ENCODE data around the gene IQCE. TPM values are rescaled to one million over a fixed set of nuclear protein-coding genes. Genes with fewer than 3 reads are reported as not detected.
A peak's percentile ranks its signal among the peaks of the same experiment; 100 is the strongest.

Gene IQCE
- total RNA-seq, 2 experiments from 2014 or later, result 8.3 to 10.0 TPM

- Mint-ChIP-seq H3K27me3 (no peaks in the 10 kb centered on the region), H3K4me3 (no peak overlapping the region), H3K27ac (no peak overlapping the region), H3K4me1 (peaks cover 24% of the 10 kb centered on the region), H3K36me3 (peaks cover 4% of the 10 kb centered on the region), H3K9me3 (no peaks in the 10 kb centered on the region)
- POLR2A ChIA-PET, result no interaction called here
- no peak for DNase-seq
- no peak for ATAC-seq (ENCODE audit: low read depth)
These were observed 42.6 kb upstream of the IQCE start for GRCh38 chr7:2516194-2516555.

DNA sequence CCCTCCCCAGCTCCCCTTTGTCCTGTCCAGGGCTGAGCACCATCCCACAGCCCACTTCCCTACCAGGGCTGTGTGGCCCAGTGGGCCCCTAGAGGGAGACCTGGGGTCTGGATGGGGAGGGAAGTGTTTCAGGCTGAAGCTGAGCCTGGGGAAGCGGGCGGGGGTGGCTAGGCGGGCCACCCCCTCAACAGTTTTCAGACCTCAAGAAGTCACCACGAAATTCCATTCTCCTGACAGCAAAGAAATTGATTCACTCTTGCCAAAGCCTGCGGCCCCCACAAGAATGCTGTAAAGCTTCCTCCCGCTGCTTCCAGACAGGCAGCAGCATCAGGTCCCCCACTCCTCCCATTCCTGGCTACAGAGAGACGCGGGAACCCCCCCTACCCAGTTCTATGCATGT, 41.8 kb upstream of the IQCE start:
- no peak overlapping the region for H3K27ac Mint-ChIP-seq
- no peak overlapping the region for H3K4me3 Mint-ChIP-seq

DNA sequence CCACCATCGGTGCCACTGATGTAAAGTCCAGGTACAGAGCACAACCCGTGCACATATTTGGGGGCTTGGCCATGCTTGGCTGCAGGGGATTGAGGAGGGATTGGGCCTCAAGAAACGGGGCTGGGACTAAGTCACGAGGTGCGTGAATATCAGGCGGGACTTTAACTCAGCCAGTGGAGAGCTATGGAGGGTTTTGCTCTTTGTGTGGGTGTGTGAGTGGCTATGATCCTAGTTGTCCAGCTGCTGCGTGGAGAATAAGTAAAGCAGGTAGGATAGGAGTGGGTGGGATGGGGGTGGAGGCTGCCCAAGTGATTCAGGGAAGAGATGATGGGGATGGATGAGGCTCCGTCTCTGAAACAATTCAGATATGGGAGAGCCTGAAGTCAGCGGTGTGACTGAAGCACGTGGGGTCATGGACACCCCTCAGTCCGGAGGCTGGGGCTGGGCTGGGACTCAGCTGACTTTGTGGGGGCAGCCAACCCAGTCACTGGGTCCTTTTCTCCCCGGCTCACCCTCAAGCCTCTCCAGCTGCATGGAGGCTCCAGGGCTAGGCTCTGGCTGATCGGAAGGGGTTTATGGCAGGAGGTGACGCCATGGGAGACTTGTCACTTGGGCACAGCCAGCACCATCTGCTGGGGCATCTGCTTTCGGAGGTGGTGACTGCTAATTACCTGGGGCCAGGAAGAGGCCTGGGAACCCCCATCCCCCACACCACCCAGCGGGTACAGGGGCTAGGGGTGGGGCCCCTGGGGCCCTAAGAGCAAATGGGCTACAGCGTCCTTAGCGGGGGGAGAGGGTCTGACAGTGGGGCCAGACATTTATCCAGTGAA, 40.9 kb upstream of the IQCE start:
- Mint-ChIP-seq H3K4me3 (peak overlapping the region; percentile 54), H3K36me3 (peaks cover 16% of the 10 kb centered on the region), H3K27me3 (no peaks in the 10 kb centered on the region), H3K27ac (peak overlapping the region; percentile 30), H3K4me1 (peaks cover 16% of the 10 kb centered on the region), H3K9me3 (no peaks in the 10 kb centered on the region)
- ATAC-seq (ENCODE audit: low read depth) (no peak), DNase-seq (no peak)
- POLR2A ChIA-PET, result interaction anchor here (1.1 to 12.9 kb wide), 3 partner anchors 8 to 10 kb away, joined by 3 to 207 read pairs (median 4); no protein-coding TSS in a partner anchor

More for the DNA sequence above, 41.8 kb upstream of the IQCE start:
- Mint-ChIP-seq H3K27me3 (no peaks in the 10 kb centered on the region), H3K4me1 (peaks cover 23% of the 10 kb centered on the region), H3K9me3 (no peaks in the 10 kb centered on the region), H3K36me3 (peaks cover 10% of the 10 kb centered on the region)
- no peak for ATAC-seq (ENCODE audit: low read depth)
- DNase-seq, result no peak
- POLR2A ChIA-PET, result interaction anchor here (1.1 to 1.2 kb wide), 2 partner anchors 8 to 11 kb away, joined by 3 to 4 read pairs; no protein-coding TSS in a partner anchor

DNA sequence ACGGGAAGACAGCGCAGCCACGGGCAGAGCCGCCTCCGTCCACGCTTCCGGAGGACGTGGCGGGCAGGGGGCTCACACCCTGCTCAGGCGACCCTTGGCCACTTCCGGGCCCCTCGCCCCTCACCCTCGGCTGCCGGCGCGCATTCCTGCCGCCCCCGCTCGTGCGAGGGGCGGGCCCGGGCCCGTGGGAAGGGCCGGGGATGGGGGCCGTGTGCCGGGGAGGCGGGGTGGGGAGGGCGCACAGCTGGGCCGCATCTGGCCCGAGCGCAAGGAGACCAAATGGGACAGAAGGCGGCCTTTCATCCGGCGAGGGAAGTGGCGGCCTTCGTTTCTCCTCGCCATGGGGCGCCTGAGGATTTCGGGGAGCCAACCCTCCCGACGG, 40.1 kb upstream of the IQCE start:
- Mint-ChIP-seq H3K27ac (peak overlapping the region; percentile 67), H3K36me3 (peaks cover 21% of the 10 kb centered on the region), H3K4me3 (peak overlapping the region; percentile 75), H3K9me3 (no peaks in the 10 kb centered on the region), H3K4me1 (peaks cover 12% of the 10 kb centered on the region), H3K27me3 (no peaks in the 10 kb centered on the region)
- DNase-seq (no peak), ATAC-seq (ENCODE audit: low read depth) (no peak)
- POLR2A ChIA-PET, result interaction anchor here (0.6 to 12.9 kb wide), 4 partner anchors 9 to 11 kb away, joined by 3 to 207 read pairs (median 5); no protein-coding TSS in a partner anchor

DNA sequence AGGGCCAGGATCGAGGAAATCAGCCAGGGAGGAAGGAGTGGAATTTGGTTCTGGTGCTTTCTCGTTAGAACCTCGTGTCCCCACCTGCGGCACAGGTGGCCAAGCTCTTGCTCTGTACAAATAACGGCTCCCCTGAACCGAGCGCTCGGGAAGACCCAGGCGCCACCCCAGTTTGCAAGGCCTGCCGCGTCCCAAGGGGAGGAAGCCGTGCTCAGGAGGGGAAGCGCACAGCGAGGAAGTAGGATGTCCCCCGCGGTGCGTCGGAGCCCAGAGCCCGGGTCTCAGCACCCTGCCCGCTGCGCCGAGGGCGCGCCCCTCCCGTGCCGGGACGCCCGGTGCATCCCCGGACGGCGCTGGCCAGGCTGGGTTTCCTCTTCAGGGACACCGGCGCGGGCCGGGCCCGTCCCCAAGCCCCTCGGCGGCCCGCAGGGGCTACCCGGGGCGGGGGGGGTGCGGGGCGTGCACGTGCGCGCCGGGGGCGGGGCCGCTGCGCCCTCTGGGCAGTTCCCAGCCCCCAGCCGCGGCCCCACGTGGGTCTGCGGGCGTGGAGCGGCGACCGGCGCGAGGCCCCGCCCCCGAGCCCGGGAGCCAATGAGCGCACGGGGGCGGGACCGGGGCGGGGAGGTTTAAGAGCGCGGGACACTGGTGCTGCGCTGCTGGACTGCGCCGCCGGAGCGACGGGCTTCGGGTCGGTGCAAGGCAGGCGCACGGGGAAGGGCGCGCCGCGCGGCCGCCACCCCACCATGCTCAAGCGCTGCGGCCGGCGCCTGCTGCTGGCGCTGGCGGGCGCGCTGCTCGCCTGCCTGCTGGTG, 39.5 kb upstream of the IQCE start, which contains the start of gene LFNG:
Gene LFNG (plus strand): TSS at position 656 of the 812 bp plus-strand sequence. CDS start 88 bp downstream, at position 744.
- H3K27ac Mint-ChIP-seq, result peak within 1 kb of the TSS; percentile 90
- DNase-seq (peak; percentile 96), ATAC-seq (ENCODE audit: low read depth) (peak; percentile 69)
- no peaks in the 10 kb centered on the region for H3K9me3 Mint-ChIP-seq
- H3K4me1 Mint-ChIP-seq, result peaks cover 12% of the 10 kb centered on the region
- peaks cover 21% of the 10 kb centered on the region for H3K36me3 Mint-ChIP-seq
- POLR2A ChIA-PET, result interaction anchor here (0.6 to 12.9 kb wide), 6 partner anchors 8 to 41 kb away, joined by 3 to 207 read pairs (median 6); no protein-coding TSS in a partner anchor
- H3K4me3 Mint-ChIP-seq, result peak within 1 kb of the TSS; percentile 97
- H3K27me3 Mint-ChIP-seq, result no peaks in the 10 kb centered on the region

DNA sequence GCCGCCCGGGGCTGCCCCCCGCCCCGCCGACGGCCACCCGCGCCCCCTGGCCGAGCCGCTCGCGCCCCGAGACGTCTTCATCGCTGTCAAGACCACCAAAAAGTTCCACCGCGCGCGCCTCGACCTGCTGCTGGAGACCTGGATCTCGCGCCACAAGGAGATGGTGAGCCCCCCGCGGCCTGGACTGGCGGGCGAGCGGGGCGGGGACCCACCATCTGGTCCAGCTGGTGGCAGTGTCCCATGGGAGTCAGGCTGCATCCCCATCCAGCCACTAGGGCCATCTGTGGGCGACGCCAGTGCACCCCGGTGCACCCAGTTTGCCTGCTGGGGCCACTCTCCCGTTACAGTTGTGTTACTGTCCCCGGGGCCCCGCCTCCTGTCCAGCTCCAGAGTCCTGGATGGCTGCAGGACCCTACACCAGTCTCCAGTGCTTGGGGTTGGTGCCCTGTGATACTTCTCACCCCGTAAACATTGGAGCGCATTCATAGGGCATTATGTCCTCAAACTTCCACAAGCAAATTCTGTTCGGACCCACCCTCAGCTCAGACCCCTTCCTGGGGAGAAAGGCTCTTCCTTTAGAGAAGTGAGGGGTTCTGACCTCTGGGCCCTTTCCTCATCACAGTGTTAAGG, 38.5 kb upstream of the IQCE start:
- Mint-ChIP-seq H3K9me3 (no peaks in the 10 kb centered on the region), H3K27me3 (no peaks in the 10 kb centered on the region), H3K4me3 (peak overlapping the region; percentile 97), H3K27ac (peak overlapping the region; percentile 90), H3K36me3 (peaks cover 21% of the 10 kb centered on the region), H3K4me1 (peaks cover 12% of the 10 kb centered on the region)
- ATAC-seq (ENCODE audit: low read depth) (no peak), DNase-seq (peak; percentile 62)
- POLR2A ChIA-PET, result interaction anchor here (1.2 to 12.9 kb wide), 6 partner anchors 9 to 125 kb away, joined by 3 to 207 read pairs (median 8); no protein-coding TSS in a partner anchor

GRCh38 chr7:2520761-2521290, 38.0 kb upstream of the IQCE start:
- Mint-ChIP-seq H3K4me1 (peaks cover 14% of the 10 kb centered on the region), H3K9me3 (no peaks in the 10 kb centered on the region), H3K4me3 (peak overlapping the region; percentile 97), H3K27ac (peak overlapping the region; percentile 90), H3K27me3 (no peaks in the 10 kb centered on the region), H3K36me3 (peaks cover 21% of the 10 kb centered on the region)
- DNase-seq, result no peak
- ATAC-seq (ENCODE audit: low read depth), result no peak
- POLR2A ChIA-PET, result interaction anchor here (0.9 to 12.9 kb wide), 8 partner anchors 9 to 165 kb away, joined by 3 to 207 read pairs (median 4); no protein-coding TSS in a partner anchor

- H3K4me1 Mint-ChIP-seq, result peaks cover 18% of the 10 kb centered on the region
- peak overlapping the region; percentile 94 for H3K27ac Mint-ChIP-seq
- POLR2A ChIA-PET, result interaction anchor here (0.7 to 12.9 kb wide), 10 partner anchors 8 to 190 kb away, joined by 3 to 207 read pairs (median 4); no protein-coding TSS in a partner anchor
- peak; percentile 55 for DNase-seq
- H3K4me3 Mint-ChIP-seq, result peak overlapping the region; percentile 97
- peaks cover 21% of the 10 kb centered on the region for H3K36me3 Mint-ChIP-seq
- ATAC-seq (ENCODE audit: low read depth), result peak; percentile 0
- H3K27me3 Mint-ChIP-seq, result no peaks in the 10 kb centered on the region
- H3K9me3 Mint-ChIP-seq, result no peaks in the 10 kb centered on the region
These were observed 37.4 kb upstream of the IQCE start for GRCh38 chr7:2521341-2521745.

DNA sequence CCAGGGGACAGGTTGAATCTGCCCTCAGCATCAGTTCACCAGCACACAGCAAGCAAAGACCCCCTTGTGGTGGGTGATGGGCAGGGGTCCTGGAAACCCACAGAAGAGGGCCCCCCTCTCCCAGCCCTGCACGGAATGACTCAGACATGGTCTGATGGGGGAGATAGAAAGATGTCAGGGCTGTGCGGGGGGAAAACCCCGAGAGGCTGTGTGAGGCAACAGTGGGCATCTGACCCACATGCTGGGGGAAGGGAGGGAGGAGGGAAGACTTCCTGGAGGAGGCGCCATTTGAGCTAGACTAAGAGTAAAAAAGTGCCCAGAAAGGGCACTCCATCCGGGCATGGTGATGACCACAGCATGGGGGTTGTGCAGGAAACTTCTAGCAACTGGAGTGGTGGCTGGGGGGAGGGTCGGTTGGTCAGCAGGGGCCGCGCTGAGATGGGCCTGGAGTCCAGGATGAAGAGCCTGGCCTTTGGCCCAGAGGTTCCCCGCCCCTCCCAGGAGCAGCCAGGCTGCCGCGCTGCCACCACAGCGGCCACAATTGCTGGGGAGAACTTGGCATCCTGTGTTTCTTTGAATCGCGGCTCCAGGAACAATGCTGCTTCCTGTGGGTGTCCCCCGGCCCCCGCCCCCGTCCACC, 36.7 kb upstream of the IQCE start:
- peaks cover 21% of the 10 kb centered on the region for H3K36me3 Mint-ChIP-seq
- POLR2A ChIA-PET, result interaction anchor here (0.6 to 12.9 kb wide), 8 partner anchors 7 to 189 kb away, joined by 3 to 207 read pairs (median 4); no protein-coding TSS in a partner anchor

GRCh38 chr7:2522780-2523433, 35.9 kb upstream of the IQCE start:
- peaks cover 25% of the 10 kb centered on the region for H3K36me3 Mint-ChIP-seq
- ATAC-seq (ENCODE audit: low read depth) (peak; percentile 7), DNase-seq (peak; percentile 67)
- peak overlapping the region; percentile 97 for H3K4me3 Mint-ChIP-seq
- H3K27ac Mint-ChIP-seq, result peak overlapping the region; percentile 94
- no peaks in the 10 kb centered on the region for H3K9me3 Mint-ChIP-seq
- peaks cover 22% of the 10 kb centered on the region for H3K4me1 Mint-ChIP-seq
- H3K27me3 Mint-ChIP-seq, result no peaks in the 10 kb centered on the region
- POLR2A ChIA-PET, result interaction anchor here (1.2 to 12.9 kb wide), 3 partner anchors 7 to 28 kb away, joined by 4 to 207 read pairs (median 38); no protein-coding TSS in a partner anchor

More for the DNA sequence above, 36.7 kb upstream of the IQCE start:
- ATAC-seq (ENCODE audit: low read depth) (peak; percentile 30), DNase-seq (peak; percentile 80)
- H3K4me1 Mint-ChIP-seq, result peaks cover 19% of the 10 kb centered on the region
- peak overlapping the region; percentile 97 for H3K4me3 Mint-ChIP-seq
- H3K27me3 Mint-ChIP-seq, result no peaks in the 10 kb centered on the region
- no peaks in the 10 kb centered on the region for H3K9me3 Mint-ChIP-seq
- H3K27ac Mint-ChIP-seq, result peak overlapping the region; percentile 94

- no peaks in the 10 kb centered on the region for H3K9me3 Mint-ChIP-seq
- DNase-seq (no peak), ATAC-seq (ENCODE audit: low read depth) (no peak)
- H3K4me1 Mint-ChIP-seq, result peaks cover 22% of the 10 kb centered on the region
- H3K27me3 Mint-ChIP-seq, result no peaks in the 10 kb centered on the region
- peak overlapping the region; percentile 97 for H3K4me3 Mint-ChIP-seq
- peaks cover 25% of the 10 kb centered on the region for H3K36me3 Mint-ChIP-seq
- peak overlapping the region; percentile 94 for H3K27ac Mint-ChIP-seq
- POLR2A ChIA-PET, result interaction anchor here (12.9 kb wide), 1 partner anchor 14 kb away, joined by 207 read pairs; no protein-coding TSS in a partner anchor
These were observed 35.3 kb upstream of the IQCE start for GRCh38 chr7:2523461-2523936.

Measured in activated naive CD8-positive, alpha-beta T cell treated with anti-CD3 and anti-CD28 coated beads, Interleukin-2, amount 10 ng/mL, durations not matched to agents 7 days and 5 days (primary cell).